Smooth muscle cell (in vitro differentiated cells): ENCODE results near the gene MRPL18. TPM values are rescaled to one million over a fixed set of nuclear protein-coding genes. Genes with fewer than 3 reads are reported as not detected.

Experiments used
- DNase-seq: peaks from one replicate; lab custom pipeline; 2025; ENCODE audit not compliant: unreplicated experiment; lab: John Stamatoyannopoulos, UW
- H2AFZ ChIP-seq: fragments of 200-600 bp; sonication (generic); 2 replicates; pipeline ENCODE4 v1.6.0; 2016; ENCODE audit warnings: antibody characterized with exemption, low read depth, mild to moderate bottlenecking
- H3F3A ChIP-seq: fragments of 200-600 bp; sonication (generic); 2 replicates; pipeline ENCODE4 v1.6.0; 2017; ENCODE audit warnings: antibody characterized with exemption, low read depth
- H3K27ac ChIP-seq: fragments of 200-600 bp; sonication (generic); 2 replicates; pipeline ENCODE4 v1.5.1; 2016; ENCODE audit warnings: low read depth, mild to moderate bottlenecking
- H3K27me3 ChIP-seq: fragments of 200-600 bp; sonication (generic); 2 replicates; pipeline ENCODE4 v1.6.1; 2016; ENCODE audit warnings: low read depth, mild to moderate bottlenecking
- H3K36me3 ChIP-seq: fragments of 200-600 bp; sonication (generic); 2 replicates; pipeline ENCODE4 v1.5.1; 2016; ENCODE audit warnings: low read depth
- H3K4me1 ChIP-seq: fragments of 200-600 bp; sonication (generic); 2 replicates; pipeline ENCODE4 v1.5.1; 2016; ENCODE audit warnings: low read depth
- H3K4me2 ChIP-seq: fragments of 200-600 bp; sonication (generic); 2 replicates; pipeline ENCODE4 v1.6.0; 2016; ENCODE audit warnings: mild to moderate bottlenecking
- H3K4me3 ChIP-seq: fragments of 200-600 bp; sonication (generic); 2 replicates; pipeline ENCODE4 v1.5.1; 2016; ENCODE audit warnings: mild to moderate bottlenecking
- H3K79me2 ChIP-seq: fragments of 200-600 bp; sonication (generic); 2 replicates; pipeline ENCODE4 v1.6.0; 2016; ENCODE audit warnings: low read depth, mild to moderate bottlenecking
- H3K9ac ChIP-seq: fragments of 200-600 bp; sonication (generic); 2 replicates; pipeline ENCODE4 v1.6.0; 2016; ENCODE audit warnings: low read depth
- H3K9me3 ChIP-seq: fragments of 200-600 bp; sonication (generic); replicated peaks from 2 replicates; pipeline ENCODE4 v1.5.1; 2016; ENCODE audit warnings: low read depth
- H4K20me1 ChIP-seq: fragments of 200-600 bp; sonication (generic); 2 replicates; pipeline ENCODE4 v1.6.0; 2016; ENCODE audit warnings: low read depth
- CTCF ChIP-seq: fragments of 200-600 bp; sonication (generic); IDR thresholded peaks from 2 replicates; pipeline ENCODE4 v1.5.1; 2017; ENCODE audit warnings: borderline replicate concordance, mild to moderate bottlenecking, antibody characterized with exemption; ENCODE audit not compliant: insufficient read depth, poor library complexity, severe bottlenecking
- WGBS: methylation state at CpG from one replicate; pipeline ENCODE4 v1.1.7; 2016; ENCODE audit warnings: low lambda C conversion rate; 5-methylcytosine and 5-hydroxymethylcytosine counted together
- polyA plus RNA-seq: library from polyadenylated mRNA; unstranded; fragments of >200 nt; fragmentation: Nextera tagmentation; extraction: Ambion mirVana; gene quantifications from 2 replicates; pipeline ENCODE4 v1.2.1, GENCODE V29; 2016
- total RNA-seq: library from RNA; depleted of rRNA; stranded (reverse); fragments of >200 nt; gene quantifications from 2 replicates; pipeline ENCODE4 v1.2.3, GENCODE V29; 2014

MRPL18 gene
- total and polyA plus RNA-seq, 2 experiments from 2014 or later, result 78.8 to 107 TPM

GRCh38 chr6:159805440-159806020 lies 15.3 kb downstream of the MRPL18 start:
- H3K27ac ChIP-seq, result no peak overlapping the region
- no peaks in the 10 kb centered on the region for H3K79me2 ChIP-seq
- H2AFZ ChIP-seq, result no peak overlapping the region
- no peaks in the 10 kb centered on the region for H3K27me3 ChIP-seq
- H3K4me3 ChIP-seq, result no peak overlapping the region
- no peak for TF ChIP-seq CTCF
- H3F3A ChIP-seq, result no peaks in the 10 kb centered on the region
- no peak overlapping the region for H3K4me2 ChIP-seq
- H3K9ac ChIP-seq, result no peak overlapping the region
- no peaks in the 10 kb centered on the region for H3K4me1 ChIP-seq
- no peak for DNase-seq
- no peaks in the 10 kb centered on the region for H3K36me3 ChIP-seq
- no peaks in the 10 kb centered on the region for H3K9me3 ChIP-seq
- 95% methylated on average over 6 of the region's 6 CpGs for WGBS
- no peaks in the 10 kb centered on the region for H4K20me1 ChIP-seq

- H3K36me3 ChIP-seq, result no peaks in the 10 kb centered on the region
- H3K27ac ChIP-seq, result no peak overlapping the region
- TF ChIP-seq CTCF, result no peak
- no peaks in the 10 kb centered on the region for H3K9me3 ChIP-seq
- H4K20me1 ChIP-seq, result no peaks in the 10 kb centered on the region
- DNase-seq, result no peak
- H3K79me2 ChIP-seq, result no peaks in the 10 kb centered on the region
- no peaks in the 10 kb centered on the region for H3K27me3 ChIP-seq
- no peak overlapping the region for H3K9ac ChIP-seq
- no peak overlapping the region for H3K4me3 ChIP-seq
- H3F3A ChIP-seq, result no peaks in the 10 kb centered on the region
- H2AFZ ChIP-seq, result no peak overlapping the region
- H3K4me2 ChIP-seq, result no peak overlapping the region
- 92% methylated on average over 9 of the region's 9 CpGs for WGBS
- no peaks in the 10 kb centered on the region for H3K4me1 ChIP-seq
Observed at GRCh38 chr6:159806021-159806458, 15.8 kb downstream of the MRPL18 start.

GRCh38 chr6:159807150-159807858 lies 17.0 kb downstream of the MRPL18 start:
- H2AFZ ChIP-seq, result no peak overlapping the region
- H3K4me2 ChIP-seq, result no peak overlapping the region
- TF ChIP-seq CTCF, result no peak
- no peaks in the 10 kb centered on the region for H3F3A ChIP-seq
- no peaks in the 10 kb centered on the region for H3K9me3 ChIP-seq
- no peak for DNase-seq
- peak overlapping the region; percentile 23 for H3K27ac ChIP-seq
- WGBS, result 73% methylated on average over 5 of the region's 5 CpGs
- no peaks in the 10 kb centered on the region for H4K20me1 ChIP-seq
- no peaks in the 10 kb centered on the region for H3K27me3 ChIP-seq
- H3K4me3 ChIP-seq, result no peak overlapping the region
- H3K79me2 ChIP-seq, result no peaks in the 10 kb centered on the region
- no peak overlapping the region for H3K9ac ChIP-seq
- no peaks in the 10 kb centered on the region for H3K36me3 ChIP-seq
- no peaks in the 10 kb centered on the region for H3K4me1 ChIP-seq
